ENCODE data around the gene SBK3. TPM values are rescaled to one million over a fixed set of nuclear protein-coding genes. Genes with fewer than 3 reads are reported as not detected.

SBK3 gene
- total and polyA plus RNA-seq, 7 donors, result 0.79 to 30.8 (median 7.9) TPM

DNA sequence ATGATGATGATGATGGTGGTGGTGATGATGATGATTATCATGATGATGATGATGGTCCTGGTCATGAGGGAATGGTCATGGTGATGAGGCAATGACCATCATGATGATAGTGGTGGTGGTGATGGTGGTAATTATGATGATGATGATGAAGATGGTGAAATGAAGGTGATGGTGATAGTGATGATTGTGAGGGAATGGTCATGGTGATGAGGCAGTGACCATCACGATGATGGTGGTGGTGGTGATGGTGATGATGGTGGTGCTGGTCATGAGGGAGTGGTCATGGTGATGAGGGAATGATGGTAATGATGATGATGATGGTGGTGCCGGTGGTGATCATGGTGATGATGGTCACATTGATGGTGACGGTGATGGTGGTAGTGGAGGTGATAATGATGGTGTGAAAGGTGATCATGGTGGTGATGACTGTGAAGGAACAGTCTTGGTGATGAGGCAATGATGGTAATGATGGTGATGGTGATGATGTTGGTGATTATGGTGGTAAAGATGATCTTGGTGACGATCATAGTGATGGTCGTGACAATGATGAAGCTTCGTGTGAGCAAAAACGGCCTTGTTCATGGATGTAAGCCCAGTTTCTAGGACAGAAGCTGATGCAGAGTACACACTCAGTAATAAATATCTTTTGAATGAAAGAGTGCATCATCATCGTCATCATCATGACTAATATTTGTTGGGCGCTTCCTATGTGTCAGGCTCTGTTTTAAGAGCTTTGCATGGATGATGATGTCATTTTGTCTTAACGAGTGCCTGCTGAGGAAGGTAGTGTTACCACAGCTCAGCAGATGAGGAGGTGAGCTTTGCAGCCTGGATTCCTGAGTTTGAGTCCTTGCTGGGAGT, 25.7 kb downstream of the SBK3 start:
- intact Hi-C loops (cut with DNase I), result loop anchor here in 1 of 2 donors (5.0 kb wide), 1 partner anchor 113 kb away; no protein-coding TSS in a partner anchor
- Histone ChIP-seq H3K27me3 (ENCODE audit: insufficient read depth in 3 of 3, low read length in 2 of 3) (no peaks in the 10 kb centered on the region), H3K27ac (peak overlapping the region; percentile 91), H3K4me1 (peaks cover 15% of the 10 kb centered on the region), H3K4me3 (no peak overlapping the region), H3K36me3 (ENCODE audit: insufficient read depth in 1 of 2, low read depth in 1 of 2) (no peaks in the 10 kb centered on the region), H3K9me3 (no peaks in the 10 kb centered on the region)
- no peak for TF ChIP-seq CTCF (IDR thresholded peaks at IDR 0.05)
- DNase-seq (no peak), ATAC-seq (peak; percentile 70 to 78 (median 74))
- 59 to 79% (median 63%) methylated on average over 10 of the region's 10 CpGs for WGBS, 3 donors

DNA sequence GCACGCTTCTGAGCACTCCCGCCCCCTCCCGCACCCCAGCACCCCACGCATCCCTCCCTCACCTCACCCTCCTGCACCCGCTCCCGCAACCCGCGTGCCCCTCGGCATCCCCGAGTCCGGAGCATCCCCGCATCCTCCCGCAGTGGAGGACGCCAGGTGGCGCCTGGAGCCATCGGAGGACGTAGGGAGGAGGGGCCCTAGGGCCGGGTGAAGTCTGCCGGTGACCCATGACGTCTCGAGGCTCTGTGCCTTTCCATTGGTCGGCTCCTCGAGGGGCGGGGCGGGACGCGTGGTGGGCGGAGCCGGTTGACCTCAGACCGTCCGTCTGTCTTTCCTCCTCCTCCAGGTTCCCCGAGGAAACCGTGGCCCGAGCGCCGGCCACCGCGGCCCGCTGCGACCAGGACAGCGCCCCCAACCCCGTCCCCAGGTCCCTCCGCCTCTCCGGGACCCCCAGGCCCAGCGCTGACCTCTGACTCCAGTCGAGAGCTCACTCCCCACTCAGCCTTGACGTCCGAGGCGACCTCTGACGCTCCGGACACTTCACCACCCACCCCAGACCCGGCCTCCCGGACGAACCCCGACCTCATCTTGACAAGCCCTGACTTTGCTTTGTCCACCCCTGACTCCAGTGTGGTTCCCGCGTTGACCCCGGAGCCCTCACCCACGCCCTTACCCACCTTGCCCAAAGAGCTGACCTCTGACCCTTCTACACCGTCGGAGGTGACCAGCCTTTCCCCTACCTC, 28.3 kb downstream of the SBK3 start:
- no peaks in the 10 kb centered on the region for H3K36me3 ChIP-seq (ENCODE audit: insufficient read depth in 1 of 2, low read depth in 1 of 2)
- DNase-seq (peak; percentile 94 to 97), ATAC-seq (peak; percentile 80 to 91 (median 84))
- peak overlapping the region; percentile 95 for H3K27ac ChIP-seq
- H3K4me1 ChIP-seq, result peaks cover 15% of the 10 kb centered on the region
- WGBS, 3 donors, result 8 to 10% (median 9%) methylated on average over 39 to 61 of the region's 61 CpGs
- TF ChIP-seq CTCF (IDR thresholded peaks at IDR 0.05), result peak; percentile 78
- H3K4me3 ChIP-seq, result peak overlapping the region; percentile 71
- intact Hi-C loops (cut with DNase I), result loop anchor here (1.0 to 5.0 kb wide), 4 partner anchors 64 to 115 kb away; partner anchors contain the start of gene ZNF579 (in 1 of the 2)
- no peaks in the 10 kb centered on the region for H3K27me3 ChIP-seq (ENCODE audit: insufficient read depth in 3 of 3, low read length in 2 of 3)
- H3K9me3 ChIP-seq, result no peaks in the 10 kb centered on the region

GRCh38 chr19:55508120-55508519, 37.2 kb downstream of the SBK3 start:
- no peaks in the 10 kb centered on the region for H3K9me3 ChIP-seq
- 57 to 72% (median 68%) methylated on average over 10 of the region's 10 CpGs for WGBS, 3 donors
- no peak overlapping the region for H3K4me3 ChIP-seq
- no peak overlapping the region for H3K27ac ChIP-seq
- no peak for DNase-seq
- H3K27me3 ChIP-seq (ENCODE audit: insufficient read depth in 3 of 3, low read length in 2 of 3), result peaks cover 0 to 24% (median 3%) of the 10 kb centered on the region in 3 donors
- intact Hi-C loops (cut with DNase I), result loop anchor here in 1 of 2 donors (10.0 kb wide), 1 partner anchor 363 kb away; the partner anchor contains the start of gene TNNT1
- H3K36me3 ChIP-seq (ENCODE audit: insufficient read depth in 1 of 2, low read depth in 1 of 2), result no peaks in the 10 kb centered on the region
- no peak for ATAC-seq
- no peak for TF ChIP-seq CTCF (IDR thresholded peaks at IDR 0.05)
- no peaks in the 10 kb centered on the region for H3K4me1 ChIP-seq

DNA sequence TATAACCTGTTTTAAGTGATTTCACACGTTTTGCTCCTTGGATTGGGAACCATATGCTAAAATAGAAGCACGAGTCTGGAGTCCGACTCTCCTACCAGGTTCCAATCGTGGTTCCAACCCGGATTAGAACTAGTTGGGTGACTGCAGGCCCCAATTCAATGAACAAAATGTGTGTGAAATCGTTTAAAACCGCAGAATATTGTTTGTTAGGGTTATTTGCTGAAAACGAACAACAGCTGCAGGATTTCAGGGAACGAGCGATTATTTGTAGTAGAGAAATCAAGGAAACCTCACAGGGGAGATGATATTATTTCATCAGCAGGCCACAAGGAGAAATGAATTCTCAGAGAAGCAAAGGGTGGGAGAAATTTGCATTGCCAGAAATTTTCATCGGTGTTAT, 40.4 kb downstream of the SBK3 start:
- intact Hi-C loops (cut with DNase I), result loop anchor here (5.0 to 10.0 kb wide), 3 partner anchors 38 to 363 kb away; partner anchors contain the start of gene TNNT1 (in 1 of the 2)
- Histone ChIP-seq H3K36me3 (ENCODE audit: insufficient read depth in 1 of 2, low read depth in 1 of 2) (no peaks in the 10 kb centered on the region), H3K4me1 (no peaks in the 10 kb centered on the region), H3K4me3 (no peak overlapping the region), H3K27me3 (ENCODE audit: insufficient read depth in 3 of 3, low read length in 2 of 3) (peaks cover 0 to 24% (median 3%) of the 10 kb centered on the region in 3 donors), H3K27ac (no peak overlapping the region), H3K9me3 (no peaks in the 10 kb centered on the region)
- no peak for TF ChIP-seq CTCF (IDR thresholded peaks at IDR 0.05)
- 28 to 44% (median 34%) methylated on average over 11 of the region's 11 CpGs for WGBS, 3 donors
- DNase-seq, result no peak
- no peak for ATAC-seq

Data from psoas muscle (tissue), 8 donors.